H9 (cell line): ENCODE data around the gene NPAS3. TPM values are rescaled to one million over a fixed set of nuclear protein-coding genes. Genes with fewer than 3 reads are reported as not detected.

ENCODE experiments used
- DNase-seq: peaks from one replicate; pipeline ENCODE4 v3.0.0-alpha.2; 2017
- H2AFZ ChIP-seq: one replicate; pipeline ENCODE4 v1.6.1; 2013; ENCODE audit warnings: mild to moderate bottlenecking, low read length, control low read depth, moderate library complexity
- H2AK5ac ChIP-seq: 2 replicates; pipeline ENCODE4 v1.6.1; 2013; ENCODE audit warnings: low read length, control low read depth, mixed read lengths; ENCODE audit not compliant: insufficient read length
- H2BK120ac ChIP-seq: one replicate; pipeline ENCODE4 v1.6.1; 2013; ENCODE audit warnings: low read depth, mild to moderate bottlenecking, low read length, control low read depth, inconsistent platforms; ENCODE audit not compliant: poor library complexity, severe bottlenecking
- H2BK12ac ChIP-seq: 2 replicates; pipeline ENCODE4 v1.6.1; 2013; ENCODE audit warnings: low read length, control low read depth, mixed read lengths, low read depth; ENCODE audit not compliant: insufficient read length
- H2BK15ac ChIP-seq: 2 replicates; pipeline ENCODE4 v1.6.1; 2013; ENCODE audit warnings: low read depth, low read length, control low read depth
- H2BK20ac ChIP-seq: one replicate; pipeline ENCODE4 v1.6.1; 2013; ENCODE audit warnings: low read depth, mild to moderate bottlenecking, low read length, control low read depth, inconsistent platforms; ENCODE audit not compliant: poor library complexity, severe bottlenecking
- H2BK5ac ChIP-seq: 2 replicates; pipeline ENCODE4 v1.6.1; 2013; ENCODE audit warnings: low read length, control low read depth, mixed read lengths; ENCODE audit not compliant: insufficient read length
- H3K14ac ChIP-seq: 2 replicates; pipeline ENCODE4 v1.6.1; 2013; ENCODE audit warnings: low read length, control low read depth; ENCODE audit not compliant: insufficient read depth
- H3K18ac ChIP-seq: 2 replicates; pipeline ENCODE4 v1.6.1; 2013; ENCODE audit warnings: low read depth, mild to moderate bottlenecking, mixed read lengths, low read length, control low read depth; ENCODE audit not compliant: insufficient read length
- H3K23ac ChIP-seq: 2 replicates; pipeline ENCODE4 v1.6.1; 2013; ENCODE audit warnings: low read length, control low read depth, mixed read lengths, low read depth; ENCODE audit not compliant: insufficient read length
- H3K23me2 ChIP-seq: 2 replicates; pipeline ENCODE4 v1.6.1; 2013; ENCODE audit warnings: low read depth, mild to moderate bottlenecking, mixed read lengths, low read length, control low read depth; ENCODE audit not compliant: insufficient read length, poor library complexity, severe bottlenecking
- H3K27ac ChIP-seq: 2 replicates; pipeline ENCODE4 v1.5.1; 2013; ENCODE audit warnings: low read length, control low read depth, mixed read lengths, low read depth; ENCODE audit not compliant: insufficient read length
- H3K27me3 ChIP-seq: 2 replicates; pipeline ENCODE4 v1.6.1; 2013; ENCODE audit warnings: low read length, control low read depth, inconsistent platforms; ENCODE audit not compliant: insufficient read depth
- H3K4ac ChIP-seq: 2 replicates; pipeline ENCODE4 v1.6.1; 2013; ENCODE audit warnings: low read depth, mild to moderate bottlenecking, control low read depth, inconsistent platforms, low read length, moderate library complexity
- H3K4me1 ChIP-seq: 2 replicates; pipeline ENCODE4 v1.6.1; 2013; ENCODE audit warnings: low read length, control low read depth, inconsistent platforms; ENCODE audit not compliant: insufficient read depth
- H3K4me2 ChIP-seq: 2 replicates; pipeline ENCODE4 v1.6.1; 2013; ENCODE audit warnings: low read length, control low read depth, mixed read lengths; ENCODE audit not compliant: insufficient read length, insufficient read depth
- H3K56ac ChIP-seq: 2 replicates; pipeline ENCODE4 v1.6.1; 2013; ENCODE audit warnings: low read depth, mild to moderate bottlenecking, mixed read lengths, low read length, control low read depth; ENCODE audit not compliant: insufficient read length
- H3K79me1 ChIP-seq: 2 replicates; pipeline ENCODE4 v1.6.1; 2013; ENCODE audit warnings: low read depth, mild to moderate bottlenecking, moderate library complexity, low read length, control low read depth, inconsistent platforms; ENCODE audit not compliant: insufficient read depth, poor library complexity, severe bottlenecking
- H3K79me2 ChIP-seq: 2 replicates; pipeline ENCODE4 v1.6.1; 2013; ENCODE audit warnings: low read length, control low read depth, inconsistent platforms; ENCODE audit not compliant: insufficient read depth
- H3K9ac ChIP-seq: 2 replicates; pipeline ENCODE4 v1.6.1; 2013; ENCODE audit warnings: low read length, control low read depth, mixed read lengths; ENCODE audit not compliant: insufficient read length; ENCODE audit errors: extremely low read depth
- H3K9me3 ChIP-seq: one replicate; pipeline ENCODE4 v1.6.1; 2013; ENCODE audit warnings: low read depth, low read length, inconsistent platforms; ENCODE audit not compliant: control insufficient read depth
- H3T11ph ChIP-seq: one replicate; pipeline ENCODE4 v1.6.1; 2013; ENCODE audit warnings: mild to moderate bottlenecking, low read length, control low read depth, inconsistent platforms
- H4K20me1 ChIP-seq: one replicate; pipeline ENCODE4 v1.6.1; 2013; ENCODE audit not compliant: control insufficient read depth, insufficient read length, insufficient read depth
- H4K5ac ChIP-seq: 2 replicates; pipeline ENCODE4 v1.6.1; 2013; ENCODE audit warnings: low read depth, mild to moderate bottlenecking, mixed read lengths, low read length, control low read depth; ENCODE audit not compliant: insufficient read length
- H4K8ac ChIP-seq: replicated peaks from 2 replicates; pipeline ENCODE4 v1.6.1; 2013; ENCODE audit warnings: low read length, control low read depth, mixed read lengths, low read depth; ENCODE audit not compliant: insufficient read length
- H4K91ac ChIP-seq: 2 replicates; pipeline ENCODE4 v1.6.1; 2013; ENCODE audit warnings: low read depth, mild to moderate bottlenecking, moderate library complexity, mixed read lengths, low read length, control low read depth; ENCODE audit not compliant: insufficient read length
- H3K27ac Mint-ChIP-seq, 3 experiments: 2 replicates in 2 of 3; 3 replicates in 1 of 3; pipeline ENCODE4 v1.8.0; 2020 to 2021; ENCODE audit warnings: mixed read lengths in 3 of 3, mild to moderate bottlenecking in 1 of 3, moderate library complexity in 1 of 3
- H3K27me3 Mint-ChIP-seq: 2 replicates; pipeline ENCODE4 v1.8.0; 2021; ENCODE audit warnings: low read depth, mild to moderate bottlenecking, moderate library complexity, mixed read lengths
- H3K36me3 Mint-ChIP-seq, 3 experiments: 2 replicates in 2 of 3; 3 replicates in 1 of 3; pipeline ENCODE4 v1.8.0; 2020 to 2021; ENCODE audit warnings: low read depth in 3 of 3, mixed read lengths in 3 of 3; ENCODE audit not compliant: insufficient read depth in 1 of 3
- H3K4me1 Mint-ChIP-seq, 2 experiments: 2 replicates each; pipeline ENCODE4 v1.8.0; 2020; ENCODE audit warnings: mixed read lengths in 2 of 2
- H3K4me3 Mint-ChIP-seq, 2 experiments: 2 replicates in 1 of 2; 3 replicates in 1 of 2; pipeline ENCODE4 v1.8.0; 2020 to 2021; ENCODE audit warnings: mild to moderate bottlenecking in 2 of 2, mixed read lengths in 2 of 2, moderate library complexity in 1 of 2
- H3K9me3 Mint-ChIP-seq, 2 experiments: 2 replicates in 1 of 2; 3 replicates in 1 of 2; pipeline ENCODE4 v1.8.0; 2020; ENCODE audit warnings: mild to moderate bottlenecking in 2 of 2, mixed read lengths in 2 of 2, moderate library complexity in 1 of 2
- WGBS: extraction: QIAGEN DNeasy Blood & Tissue Kit; methylation state at CpG from one replicate; pipeline ENCODE4 v1.1.7; 2013; ENCODE audit warnings: missing lambda C conversion rate, low lambda C conversion rate, mixed read lengths; ENCODE audit not compliant: insufficient read length; ENCODE audit errors: extremely low coverage; 5-methylcytosine and 5-hydroxymethylcytosine counted together
- total RNA-seq: library from RNA; stranded (reverse); gene quantifications from 2 replicates; pipeline ENCODE4 v1.2.1, GENCODE V29; 2021
- TF ChIP-seq, protein P1 (sequence below): fragments of 200-600 bp; sonication (generic); conservative IDR thresholded peaks from 3 replicates; pipeline ENCODE4 v1.8.0; 2021; ENCODE audit warnings: antibody characterized with exemption, mild to moderate bottlenecking

NPAS3 gene
- total RNA-seq, 1 experiment from 2014 or later = 0.17 TPM

DNA sequence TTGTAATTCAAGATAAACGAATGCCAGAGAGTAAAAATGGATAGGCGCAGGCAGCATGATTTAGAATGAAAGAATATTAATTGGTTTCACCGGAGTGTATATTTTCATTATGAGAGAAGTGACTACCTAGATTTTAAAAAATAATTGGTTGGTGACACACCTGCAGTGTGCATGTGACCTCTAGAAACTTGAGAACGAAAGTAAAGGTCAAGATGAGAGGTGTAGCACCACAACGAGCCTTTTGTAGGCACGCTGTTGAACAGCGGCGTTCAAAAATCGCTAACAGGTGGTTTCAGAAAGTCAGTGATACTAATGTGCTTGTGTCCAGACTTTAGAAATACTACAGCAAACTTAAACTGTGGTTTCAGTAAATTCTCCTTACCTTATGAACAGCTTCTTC, 123.8 kb downstream of the NPAS3 start:
- Histone ChIP-seq H3K56ac (no peak overlapping the region), H3K23me2 (no peaks in the 10 kb centered on the region), H4K8ac (no peak overlapping the region), H2AFZ (no peak overlapping the region), H4K91ac (no peak overlapping the region), H2AK5ac (no peak overlapping the region), H2BK120ac (no peak overlapping the region), H3K27ac (no peak overlapping the region), H3K14ac (no peak overlapping the region), H3T11ph (no peak overlapping the region), H4K5ac (no peak overlapping the region), H3K27me3 (no peaks in the 10 kb centered on the region), H2BK12ac (no peak overlapping the region), H3K4me1 (no peaks in the 10 kb centered on the region), H3K9ac (no peak overlapping the region), H3K18ac (no peak overlapping the region), H4K20me1 (no peaks in the 10 kb centered on the region), H2BK20ac (no peak overlapping the region), H3K23ac (no peak overlapping the region), H3K4me2 (no peak overlapping the region), H3K79me1 (no peaks in the 10 kb centered on the region), H3K79me2 (no peaks in the 10 kb centered on the region), H2BK5ac (no peak overlapping the region), H3K4ac (no peak overlapping the region), H3K9me3 (no peaks in the 10 kb centered on the region), H2BK15ac (no peak overlapping the region)
- DNase-seq = no peak
- no peaks in the 10 kb centered on the region for H3K9me3 Mint-ChIP-seq
- WGBS = no CpG with 5 or more reads among the region's 9 CpGs
- H3K27ac Mint-ChIP-seq = no peak overlapping the region
- no peaks in the 10 kb centered on the region for H3K27me3 Mint-ChIP-seq
- no peaks in the 10 kb centered on the region for H3K36me3 Mint-ChIP-seq
- H3K4me1 Mint-ChIP-seq = peaks cover 4% of the 10 kb centered on the region in 2 experiments; a peak in 3 of 4 replicates
- TF ChIP-seq, protein P1, sequence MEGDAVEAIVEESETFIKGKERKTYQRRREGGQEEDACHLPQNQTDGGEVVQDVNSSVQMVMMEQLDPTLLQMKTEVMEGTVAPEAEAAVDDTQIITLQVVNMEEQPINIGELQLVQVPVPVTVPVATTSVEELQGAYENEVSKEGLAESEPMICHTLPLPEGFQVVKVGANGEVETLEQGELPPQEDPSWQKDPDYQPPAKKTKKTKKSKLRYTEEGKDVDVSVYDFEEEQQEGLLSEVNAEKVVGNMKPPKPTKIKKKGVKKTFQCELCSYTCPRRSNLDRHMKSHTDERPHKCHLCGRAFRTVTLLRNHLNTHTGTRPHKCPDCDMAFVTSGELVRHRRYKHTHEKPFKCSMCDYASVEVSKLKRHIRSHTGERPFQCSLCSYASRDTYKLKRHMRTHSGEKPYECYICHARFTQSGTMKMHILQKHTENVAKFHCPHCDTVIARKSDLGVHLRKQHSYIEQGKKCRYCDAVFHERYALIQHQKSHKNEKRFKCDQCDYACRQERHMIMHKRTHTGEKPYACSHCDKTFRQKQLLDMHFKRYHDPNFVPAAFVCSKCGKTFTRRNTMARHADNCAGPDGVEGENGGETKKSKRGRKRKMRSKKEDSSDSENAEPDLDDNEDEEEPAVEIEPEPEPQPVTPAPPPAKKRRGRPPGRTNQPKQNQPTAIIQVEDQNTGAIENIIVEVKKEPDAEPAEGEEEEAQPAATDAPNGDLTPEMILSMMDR = no peak
- H3K4me3 Mint-ChIP-seq = no peak overlapping the region
